Bronchial smooth muscle cell (primary cell): Measurements from ENCODE around the gene SSBP2. TPM values are rescaled to one million over a fixed set of nuclear protein-coding genes. Genes with fewer than 3 reads are reported as not detected.

ENCODE experiments used
- total RNA-seq: library from RNA; depleted of rRNA; stranded (reverse); fragments of >200 nt; gene quantifications from 2 replicates; pipeline ENCODE4 v1.2.1, GENCODE V29; 2014

Gene SSBP2
- total RNA-seq, result 24.6 and 30.1 TPM in 2 replicates

GRCh38 chr5:81751009-81751835 is at the start of gene SSBP2:
Gene SSBP2, minus strand, starts transcription at chr5:81751097. Its CDS starts 55 bp downstream, at chr5:81751042.

GRCh38 chr5:81393783-81394718 is 356.8 kb downstream of the SSBP2 start, which contains the start of gene ACOT12:
Gene ACOT12, minus strand, starts transcription at chr5:81394134. Its CDS starts 20 bp downstream, at chr5:81394114.

Other genes with a start within 250 kb of the SSBP2 start
- 10.1 and 11.7 TPM in 2 replicates for gene ATG10, start 220.9 kb upstream of the SSBP2 start, total RNA-seq